ENCODE measurements around the gene SLC6A13.
A peak's percentile ranks its signal among the peaks of the same experiment; 100 is the strongest.
"Not testable (repeated sequence)": the region's sequence is repeated elsewhere in the genome, so short reads cannot be mapped to it uniquely, and the experiment has no call there.

Gene SLC6A13

GRCh38 chr12:195951-196350 is 66.7 kb downstream of the SLC6A13 start:
- DNase-seq: no peak

GRCh38 chr12:195156-195555 is 67.5 kb downstream of the SLC6A13 start:
- DNase-seq: no peak

DNA sequence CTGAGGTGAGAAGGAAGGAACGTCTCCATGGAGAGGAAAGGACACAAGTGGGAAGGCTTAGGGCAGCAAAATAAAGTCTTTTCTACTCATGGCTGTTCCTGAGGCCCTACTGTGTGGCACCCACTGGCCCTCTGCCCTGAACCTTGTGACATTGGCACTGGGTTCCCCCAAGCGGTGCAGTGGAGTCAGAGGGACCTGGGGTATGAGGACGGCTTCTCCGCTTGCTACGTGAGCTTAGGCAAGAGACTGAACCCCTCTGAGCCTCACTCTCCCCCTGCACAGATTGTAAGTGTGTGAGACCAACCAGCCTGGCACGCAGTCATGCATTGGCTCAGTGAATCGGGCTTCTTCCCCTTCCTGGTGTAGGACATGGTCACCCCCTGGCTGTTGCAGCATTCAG is 68.4 kb downstream of the SLC6A13 start:
- DNase-seq: no peak

GRCh38 chr12:193261-193660 is 69.4 kb downstream of the SLC6A13 start:
- peak in 1 of 3 donors; percentile 25 for DNase-seq

DNA sequence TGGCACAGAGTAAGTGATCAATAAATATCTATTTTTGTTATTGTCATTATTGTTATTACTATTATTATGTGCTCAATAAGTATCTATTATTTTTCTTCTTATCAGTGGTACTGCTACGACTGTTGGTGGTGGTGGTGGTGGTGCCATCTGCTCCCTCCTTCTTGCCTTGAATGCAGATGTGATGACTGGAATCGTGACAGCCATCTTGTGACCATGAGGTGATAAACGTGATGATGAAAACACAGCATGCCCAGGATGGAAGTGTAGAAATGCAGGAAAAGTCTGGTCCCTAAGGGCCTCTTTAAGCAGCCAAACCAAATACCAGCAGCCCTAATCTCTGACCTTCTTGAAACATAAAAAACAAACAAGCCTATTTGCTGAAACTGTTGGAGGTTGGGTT is 71.1 kb downstream of the SLC6A13 start:
- DNase-seq: no peak

- no peak for DNase-seq
Observed at GRCh38 chr12:190881-191280, 71.8 kb downstream of the SLC6A13 start.

DNA sequence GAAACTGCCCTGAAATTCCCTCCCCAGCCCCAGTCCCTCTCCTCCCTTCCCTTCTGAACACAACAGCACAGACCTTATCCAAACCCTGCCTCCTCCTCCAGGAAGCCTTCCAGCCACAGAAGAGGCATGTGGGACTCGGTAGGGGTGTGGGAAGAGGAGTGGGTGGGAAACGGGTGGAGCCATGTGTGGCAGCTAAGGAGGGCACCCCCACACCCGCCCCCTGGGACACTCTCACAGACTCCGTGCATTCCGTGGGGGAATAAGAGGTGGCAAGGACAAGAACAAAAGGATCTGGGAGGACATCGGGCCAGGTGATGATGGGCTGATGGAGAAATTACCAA is 73.0 kb downstream of the SLC6A13 start:
- no peak for DNase-seq

DNA sequence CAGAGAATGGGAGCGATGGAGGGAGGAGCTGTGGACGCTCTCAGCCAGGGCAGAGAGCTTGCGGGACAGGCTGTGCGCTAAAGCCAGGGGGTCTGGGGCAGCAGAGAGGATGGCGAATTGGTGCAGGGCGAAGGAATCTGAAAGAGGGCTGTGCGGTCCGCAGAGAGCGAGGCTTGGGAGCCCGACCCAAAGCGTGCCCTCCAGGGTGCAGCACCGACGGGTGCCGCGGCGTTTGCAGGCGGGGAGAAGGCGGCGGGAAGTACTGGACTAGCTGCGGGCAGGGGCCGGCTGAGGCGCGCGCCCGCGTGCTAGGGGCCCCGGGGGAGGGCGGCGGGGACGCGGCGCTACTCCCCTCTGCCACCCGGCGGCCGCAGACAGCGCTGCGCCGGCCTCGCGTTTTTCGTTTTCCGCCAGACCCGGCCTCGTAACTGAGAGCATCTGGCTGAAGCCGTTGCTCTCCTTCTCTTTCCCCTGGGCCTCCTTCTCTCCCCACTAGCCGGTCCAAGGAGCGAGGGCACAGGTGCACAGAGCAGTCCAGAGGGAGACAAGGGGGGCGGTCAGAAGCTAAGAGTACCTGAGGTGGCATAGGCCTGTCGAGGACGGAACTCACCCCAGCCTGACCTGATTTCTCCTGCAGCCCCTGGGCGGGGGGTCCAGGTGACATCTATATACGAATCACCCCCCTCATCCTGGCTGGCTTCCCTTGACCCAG is 73.6 kb downstream of the SLC6A13 start:
- peak; percentile 72 to 92 (median 81) for DNase-seq

DNA sequence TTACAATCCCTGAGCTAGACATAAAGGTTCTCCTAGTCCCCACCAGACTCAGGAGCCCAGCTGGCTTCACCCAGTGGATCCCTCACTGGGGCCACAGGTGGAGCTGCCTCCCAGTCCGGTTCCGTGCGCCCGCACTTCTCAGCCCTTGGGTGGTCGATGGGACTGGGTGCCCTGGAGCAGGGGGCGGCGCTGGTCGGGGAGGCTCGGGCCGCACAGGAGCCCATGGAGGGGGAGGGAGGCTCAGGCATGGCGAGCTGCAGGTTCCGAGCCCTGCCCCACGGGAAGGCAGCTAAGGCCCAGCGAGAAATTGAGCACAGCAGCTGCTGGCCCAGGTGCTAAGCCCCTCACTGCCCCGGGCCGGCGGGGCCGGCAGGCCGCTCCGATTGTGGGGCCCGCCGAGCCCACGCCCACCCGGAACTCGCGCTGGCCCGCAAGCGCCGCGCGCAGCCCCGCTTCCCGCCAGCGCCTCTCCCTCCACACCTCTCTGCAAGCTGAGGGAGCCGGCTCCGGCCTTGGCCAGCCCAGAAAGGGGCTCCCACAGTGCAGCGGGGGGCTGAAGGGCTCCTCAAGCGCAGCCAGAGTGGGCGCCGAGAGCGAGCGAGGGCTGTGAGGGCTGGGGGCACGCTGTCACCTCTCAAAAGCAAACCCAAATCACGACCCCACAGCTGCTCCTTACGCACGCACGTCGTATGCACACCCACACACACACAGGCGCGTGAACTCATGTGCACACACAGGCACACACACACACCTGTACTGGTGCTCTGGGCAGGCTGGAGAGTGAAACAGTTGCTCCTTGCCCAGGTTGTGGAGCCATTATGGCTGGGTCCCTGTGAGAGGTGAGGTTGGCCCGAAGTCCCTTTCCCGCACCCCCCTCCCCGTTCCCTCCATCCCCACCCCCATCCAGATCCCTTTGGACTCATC is 74.4 kb downstream of the SLC6A13 start:
- DNase-seq: not testable (repeated sequence)

DNA sequence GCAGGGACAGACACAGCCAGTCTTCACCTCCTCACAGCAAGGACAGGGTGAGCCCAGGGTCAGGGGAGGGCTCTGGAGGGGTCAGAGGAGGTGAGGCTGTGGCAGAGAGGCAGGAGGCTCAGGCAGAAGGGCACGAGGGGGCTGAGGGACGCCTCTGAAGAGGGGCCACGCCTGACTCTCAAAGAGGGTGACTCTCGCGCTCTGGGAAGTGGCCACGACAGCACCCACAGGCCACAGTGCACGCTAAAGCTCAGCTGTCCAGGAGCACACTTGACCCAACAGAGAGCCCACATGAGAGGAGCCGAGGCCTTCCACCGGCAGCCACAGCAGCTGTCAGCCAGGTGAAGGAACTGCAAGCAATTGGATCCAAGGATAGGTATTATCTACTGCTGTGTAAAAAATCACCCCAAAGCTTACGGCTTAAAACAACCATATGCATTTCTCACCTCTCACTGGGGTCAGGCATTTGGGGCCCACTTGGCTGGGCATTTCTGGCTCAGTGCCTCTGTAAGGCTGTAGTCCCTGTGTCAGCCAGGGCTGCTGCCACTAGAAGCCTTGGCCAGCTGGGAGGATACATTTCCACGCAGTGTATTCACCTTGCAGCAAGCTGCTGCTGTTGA is 76.5 kb downstream of the SLC6A13 start:
- no peak for DNase-seq

DNA sequence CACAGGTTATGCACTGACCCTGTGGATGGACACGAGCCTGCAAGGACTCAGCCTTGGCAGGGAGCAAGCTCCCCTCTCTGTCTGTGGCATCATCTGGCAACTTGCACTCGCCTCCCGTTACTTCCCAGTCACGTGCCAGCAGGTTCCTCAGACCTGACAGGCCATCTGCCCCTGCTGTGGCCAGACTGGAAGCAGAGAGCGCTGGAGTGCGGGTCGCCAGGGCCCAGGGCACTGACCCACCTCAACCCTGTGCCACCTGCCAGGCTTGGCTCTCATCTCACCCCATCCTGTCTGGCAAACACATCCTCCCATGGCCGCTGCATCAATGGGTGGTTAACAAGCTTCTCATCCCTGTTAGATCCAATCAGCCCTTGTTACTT is 77.1 kb downstream of the SLC6A13 start:
- DNase-seq: no peak

GRCh38 chr12:184811-185575 is 77.6 kb downstream of the SLC6A13 start:
- peak; percentile 41 to 51 (median 46) for DNase-seq

- peak; percentile 84 to 87 (median 86) for DNase-seq
Observed at GRCh38 chr12:182381-182892, 80.2 kb downstream of the SLC6A13 start.

DNA sequence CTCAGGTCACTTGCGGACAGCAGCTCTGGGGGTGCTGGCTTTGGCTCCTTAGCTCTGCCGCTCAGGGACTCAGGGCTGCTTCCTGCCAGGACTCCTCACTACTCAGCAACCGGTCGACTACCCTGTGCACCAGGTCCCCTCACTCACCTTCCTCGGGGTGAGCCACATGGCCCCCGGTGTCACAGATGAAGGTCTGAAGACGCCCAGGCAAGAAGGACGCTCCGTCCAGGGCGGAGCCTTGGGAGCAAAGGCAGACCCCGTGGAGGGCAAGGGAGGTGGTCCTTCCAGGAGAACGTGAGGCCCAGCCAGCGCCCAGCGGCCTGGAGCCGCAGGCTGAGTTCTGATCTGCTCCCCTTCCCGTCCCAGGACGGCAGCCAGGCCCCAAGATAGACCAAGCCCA is 80.7 kb downstream of the SLC6A13 start:
- DNase-seq: no peak

GRCh38 chr12:180445-180844 is 82.2 kb downstream of the SLC6A13 start:
- DNase-seq: peak; percentile 86 to 89 (median 89)

DNA sequence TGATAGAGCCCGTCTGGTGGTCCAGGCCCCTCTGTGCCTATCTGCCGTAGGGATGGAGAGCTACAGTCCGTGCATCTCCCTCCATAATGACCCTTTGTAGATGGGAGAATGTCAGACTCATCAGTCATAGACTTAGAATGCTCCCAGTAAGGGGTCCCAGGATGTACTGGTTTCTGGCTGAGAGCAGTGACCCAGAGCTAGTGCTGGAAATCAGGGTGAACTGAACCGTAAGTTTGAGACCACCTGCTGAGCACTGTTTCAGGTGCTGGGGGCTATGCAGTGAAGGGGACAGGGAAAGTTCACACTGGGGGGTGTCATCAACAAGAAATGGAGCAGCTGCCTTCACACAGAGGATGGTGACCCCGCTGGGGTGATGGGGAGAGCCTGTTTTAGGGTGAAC is 82.8 kb downstream of the SLC6A13 start:
- no peak for DNase-seq

GRCh38 chr12:179131-179884 is 83.3 kb downstream of the SLC6A13 start:
- DNase-seq: no peak

GRCh38 chr12:178829-179109 is 83.9 kb downstream of the SLC6A13 start:
- no peak for DNase-seq

DNA sequence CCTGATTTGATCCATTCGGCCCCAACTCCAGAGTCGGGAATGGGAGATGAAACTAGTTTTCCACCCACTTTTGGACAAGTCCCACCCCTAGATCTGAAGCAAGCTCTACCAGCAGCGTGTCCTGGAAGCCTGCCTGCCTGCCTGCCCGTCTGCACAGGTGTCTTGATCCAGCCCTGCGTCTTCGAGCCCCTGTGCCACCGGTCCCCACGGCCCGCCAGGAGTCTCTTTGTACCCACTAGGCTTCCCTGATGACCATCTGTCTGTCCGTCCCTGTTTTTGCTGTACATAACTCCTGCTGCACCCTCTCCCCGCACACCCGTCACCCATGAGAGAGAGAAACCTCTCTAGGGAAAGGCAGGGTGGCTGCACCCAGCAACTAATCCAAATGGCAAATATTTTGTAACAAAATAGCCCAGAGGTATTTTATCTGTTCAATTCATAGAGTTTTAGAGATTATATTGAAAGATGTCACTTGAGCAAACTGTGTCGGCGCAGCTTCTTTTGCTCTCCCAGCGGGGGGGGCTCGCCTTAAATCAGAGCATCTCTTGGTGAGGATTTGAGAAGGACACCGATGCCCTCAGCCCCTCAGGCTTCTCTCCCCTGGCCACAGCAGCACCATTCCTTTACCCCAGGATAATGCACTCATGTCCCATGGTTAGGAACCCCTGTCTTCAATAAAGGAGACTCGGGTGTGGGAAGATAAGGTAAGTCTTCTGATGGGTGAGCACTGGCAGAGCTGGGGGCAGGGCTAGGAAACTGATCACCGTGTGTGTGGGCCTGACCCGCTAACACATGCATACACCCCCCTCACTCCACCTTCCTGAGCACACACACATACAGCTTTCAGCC is 84.4 kb downstream of the SLC6A13 start:
- no peak for DNase-seq

- no peak for DNase-seq
Observed at GRCh38 chr12:177336-177979, 85.2 kb downstream of the SLC6A13 start.
